ENCODE results near the gene ANKLE2. TPM values are rescaled to one million over a fixed set of nuclear protein-coding genes. Genes with fewer than 3 reads are reported as not detected.

Gene ANKLE2
- total RNA-seq, 2 experiments from 2014 or later, result 112 to 123 TPM

Other genes starting within 250 kb of the ANKLE2 start
- not detected for gene LRCOL1, start 151.2 kb downstream of the ANKLE2 start, total RNA-seq
- not detected for gene P2RX2, start 143.1 kb downstream of the ANKLE2 start, total RNA-seq
- 100 to 1,000 TPM; 112 to 114 TPM for gene POLE, start 74.5 kb downstream of the ANKLE2 start, total RNA-seq
- 10 to 100 TPM; 17.8 to 20.9 TPM for gene PXMP2, start 74.2 kb downstream of the ANKLE2 start, total RNA-seq
- 10 to 100 TPM; 54.3 to 56.4 TPM for gene PGAM5, start 51.0 kb downstream of the ANKLE2 start, total RNA-seq
- gene GOLGA3, start 67.0 kb upstream of the ANKLE2 start, total RNA-seq, result 10 to 100 TPM; 41.7 to 44.2 TPM
- gene CHFR, start 125.8 kb upstream of the ANKLE2 start, total RNA-seq, result 10 to 100 TPM; 41.2 to 42.9 TPM
- gene ZNF605, start 194.5 kb upstream of the ANKLE2 start, total RNA-seq, result 1 to 10 TPM; 4.6 to 5.3 TPM
- gene ZNF26, start 224.5 kb upstream of the ANKLE2 start, total RNA-seq, result 10 to 100 TPM; 10.2 to 10.8 TPM

Data from activated CD4-positive, alpha-beta memory T cell treated with anti-CD3 and anti-CD28 coated beads for 36 hours (primary cell).